Tibial nerve (tissue), 4 donors: ENCODE measurements around the gene SALL3. TPM values are rescaled to one million over a fixed set of nuclear protein-coding genes. Genes with fewer than 3 reads are reported as not detected.

ENCODE experiments used
- DNase-seq, 2 donors: peaks; one replicate each; pipeline ENCODE4 v3.0.0-alpha.2; 2019; ENCODE audit warnings: low spot score in 2 of 2
- H3K27ac ChIP-seq, 4 donors: fragments of 200-600 bp; sonication (generic) in 3 of 4; one replicate each; pipeline ENCODE4 v1.5.1; 2017 to 2019; ENCODE audit warnings: mild to moderate bottlenecking in 1 of 4
- H3K27me3 ChIP-seq, 2 donors: fragments of 200-600 bp; sonication (generic) in 1 of 2; one replicate each; pipeline versions ENCODE4 v1.5.1 to v1.6.0; 2017 to 2019
- H3K36me3 ChIP-seq, 3 donors: fragments of 200-600 bp; sonication (generic); one replicate each; pipeline ENCODE4 v1.5.1; 2018 to 2019
- H3K4me1 ChIP-seq, 4 donors: fragments of 200-600 bp; sonication (generic) in 3 of 4; one replicate each; pipeline ENCODE4 v1.5.1; 2017 to 2019
- H3K4me3 ChIP-seq, 4 donors: fragments of 200-600 bp; sonication (generic) in 3 of 4; one replicate each; pipeline ENCODE4 v1.5.1; 2017 to 2019; ENCODE audit warnings: mild to moderate bottlenecking in 1 of 4, moderate library complexity in 1 of 4
- H3K9me3 ChIP-seq, 4 donors: fragments of 200-600 bp; sonication (generic) in 3 of 4; one replicate each; pipeline ENCODE4 v1.5.1; 2017 to 2019
- CTCF ChIP-seq, 5 experiments: fragments of 200-600 bp in 3 of 5; fragments of 450-650 bp in 2 of 5; sonication (generic) in 3 of 5; IDR thresholded peaks; one replicate each; pipeline ENCODE4 v1.5.1; 2016 to 2019; ENCODE audit warnings: antibody characterized with exemption in 5 of 5, mild to moderate bottlenecking in 3 of 5, moderate library complexity in 2 of 5
- EP300 ChIP-seq, 2 donors: sonication (generic); formaldehyde crosslinking; IDR thresholded peaks; one replicate each; pipeline ENCODE4 v1.6.1; 2017; ENCODE audit warnings: antibody characterized with exemption in 2 of 2, mild to moderate bottlenecking in 1 of 2
- POLR2A ChIP-seq, 2 donors: fragments of 450-650 bp; IDR thresholded peaks; one replicate each; pipeline ENCODE4 v1.6.1; 2017; ENCODE audit warnings: antibody characterized with exemption in 2 of 2, mild to moderate bottlenecking in 2 of 2, moderate library complexity in 2 of 2
- WGBS, 2 donors: methylation state at CpG; one replicate each; pipeline ENCODE4 v1.1.5; 2018; 5-methylcytosine and 5-hydroxymethylcytosine counted together
- total RNA-seq, 4 donors: library from RNA; depleted of rRNA; stranded (reverse); fragments of >200 nt; gene quantifications; one replicate each; pipeline ENCODE4 v1.1.0, GENCODE V29; 2016

SALL3 gene
- total RNA-seq, 4 donors from 2014 or later = not detected

- no peaks in the 10 kb centered on the region for H3K36me3 ChIP-seq
- WGBS, 2 donors = 94 to 96% methylated on average over 14 to 35 of the region's 44 CpGs
Observed at GRCh38 chr18:78994977-78995582, 15.5 kb downstream of the SALL3 start.

DNA sequence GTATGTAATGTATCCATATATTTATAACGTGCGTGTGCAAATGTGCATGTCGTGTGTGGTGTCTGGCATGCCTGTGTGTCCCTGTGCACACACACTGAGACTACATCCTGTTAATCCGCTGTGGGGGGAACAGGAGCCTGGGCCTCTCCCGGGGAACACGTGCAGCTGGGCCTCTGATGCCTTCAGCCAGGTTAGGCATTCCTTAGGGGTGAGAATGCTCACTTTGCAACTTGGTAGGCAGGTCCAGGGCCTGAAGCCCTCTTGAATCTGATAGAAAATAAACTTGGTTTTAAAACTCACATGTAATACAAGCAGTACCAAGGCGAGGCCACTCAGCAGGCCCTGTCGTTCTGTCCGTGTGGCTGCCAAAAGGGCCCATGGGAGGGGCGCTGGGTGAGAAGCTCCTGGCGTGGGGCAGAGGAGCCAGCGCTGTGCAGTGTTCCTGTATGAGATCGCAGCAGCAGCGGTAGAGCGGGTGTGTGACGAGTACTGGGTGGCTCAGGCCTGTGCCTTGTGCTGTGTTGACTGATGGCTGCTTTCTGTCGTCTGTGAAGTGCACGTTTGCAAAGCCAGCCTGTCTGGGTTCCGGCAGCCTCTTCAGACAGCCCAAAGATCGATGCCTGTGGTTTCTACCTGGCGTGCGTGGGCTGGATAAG, 16.2 kb downstream of the SALL3 start:
- no peaks in the 10 kb centered on the region for H3K36me3 ChIP-seq
- no peaks in the 10 kb centered on the region for H3K27me3 ChIP-seq
- H3K9me3 ChIP-seq = no peaks in the 10 kb centered on the region
- H3K4me1 ChIP-seq = no peaks in the 10 kb centered on the region
- no peak overlapping the region for H3K4me3 ChIP-seq
- no peak for TF ChIP-seq EP300 (IDR thresholded peaks at IDR 0.05)
- no peak for TF ChIP-seq POLR2A (IDR thresholded peaks at IDR 0.05)
- no peak for TF ChIP-seq CTCF (IDR thresholded peaks at IDR 0.05)
- 88% methylated on average over 22 of the region's 22 CpGs for WGBS, 2 donors
- H3K27ac ChIP-seq = no peak overlapping the region
- no peak for DNase-seq

More at GRCh38 chr18:78994977-78995582, 15.5 kb downstream of the SALL3 start:
- no peak overlapping the region for H3K4me3 ChIP-seq
- H3K27ac ChIP-seq = no peak overlapping the region
- no peak for TF ChIP-seq POLR2A (IDR thresholded peaks at IDR 0.05)
- H3K4me1 ChIP-seq = no peaks in the 10 kb centered on the region
- H3K27me3 ChIP-seq = peaks cover 0 to 7% of the 10 kb centered on the region in 2 donors
- DNase-seq = no peak
- H3K9me3 ChIP-seq = no peaks in the 10 kb centered on the region

GRCh38 chr18:78996741-78997490, 17.3 kb downstream of the SALL3 start:
- DNase-seq = no peak
- no peaks in the 10 kb centered on the region for H3K9me3 ChIP-seq
- H3K4me1 ChIP-seq = no peaks in the 10 kb centered on the region
- H3K27ac ChIP-seq = no peak overlapping the region
- no peak overlapping the region for H3K4me3 ChIP-seq
- H3K36me3 ChIP-seq = no peaks in the 10 kb centered on the region
- 90 to 93% methylated on average over 44 of the region's 44 CpGs for WGBS, 2 donors
- TF ChIP-seq EP300 (IDR thresholded peaks at IDR 0.05) = no peak
- TF ChIP-seq POLR2A (IDR thresholded peaks at IDR 0.05) = no peak
- no peak for TF ChIP-seq CTCF (IDR thresholded peaks at IDR 0.05)
- no peaks in the 10 kb centered on the region for H3K27me3 ChIP-seq

- Histone ChIP-seq H3K27me3 (no peaks in the 10 kb centered on the region), H3K4me1 (no peaks in the 10 kb centered on the region), H3K27ac (no peak overlapping the region), H3K36me3 (no peaks in the 10 kb centered on the region), H3K9me3 (no peaks in the 10 kb centered on the region), H3K4me3 (no peak overlapping the region)
- TF ChIP-seq EP300 (IDR thresholded peaks at IDR 0.05) = no peak
- no peak for TF ChIP-seq CTCF (IDR thresholded peaks at IDR 0.05)
- no peak for TF ChIP-seq POLR2A (IDR thresholded peaks at IDR 0.05)
- no peak for DNase-seq
- WGBS, 2 donors = 76 to 79% methylated on average over 18 of the region's 18 CpGs
Observed at GRCh38 chr18:78998371-78999071, 18.9 kb downstream of the SALL3 start.

- Histone ChIP-seq H3K36me3 (no peaks in the 10 kb centered on the region), H3K4me3 (no peak overlapping the region), H3K4me1 (no peaks in the 10 kb centered on the region), H3K9me3 (no peaks in the 10 kb centered on the region), H3K27ac (no peak overlapping the region), H3K27me3 (no peaks in the 10 kb centered on the region)
- no peak for DNase-seq
- TF ChIP-seq CTCF (IDR thresholded peaks at IDR 0.05) (no peak), POLR2A (IDR thresholded peaks at IDR 0.05) (no peak), EP300 (IDR thresholded peaks at IDR 0.05) (no peak)
- WGBS, 2 donors = 78 to 80% methylated on average over 8 of the region's 8 CpGs
Observed at GRCh38 chr18:78999939-79000338, 20.3 kb downstream of the SALL3 start.
